Thymus (tissue), 11 donors: ENCODE results near the gene SLC27A6. TPM values are rescaled to one million over a fixed set of nuclear protein-coding genes. Genes with fewer than 3 reads are reported as not detected.
"Not testable (repeated sequence)": the region's sequence is repeated elsewhere in the genome, so short reads cannot be mapped to it uniquely, and the experiment has no call there.

Source experiments
- DNase-seq, 9 donors: peaks; one replicate each; pipeline ENCODE4 v3.0.0-alpha.2; 2013; ENCODE audit warnings: low spot score in 9 of 9, low read depth in 6 of 9, missing footprints in 1 of 9
- H3K27ac ChIP-seq, 2 donors: one replicate each; pipeline ENCODE4 v1.5.1; 2013; ENCODE audit warnings: control low read depth in 1 of 2, low read depth in 1 of 2, low read length in 1 of 2, mild to moderate bottlenecking in 1 of 2, moderate library complexity in 1 of 2
- H3K27me3 ChIP-seq, 2 donors: one replicate each; pipeline ENCODE4 v1.5.1; 2013; ENCODE audit warnings: low read length in 1 of 2; ENCODE audit not compliant: control insufficient read depth in 2 of 2, insufficient read depth in 1 of 2
- H3K36me3 ChIP-seq, 2 donors: one replicate each; pipeline ENCODE4 v1.5.1; 2013; ENCODE audit warnings: low read length in 1 of 2, mild to moderate bottlenecking in 1 of 2, moderate library complexity in 1 of 2; ENCODE audit not compliant: control insufficient read depth in 2 of 2, insufficient read depth in 2 of 2
- H3K4me1 ChIP-seq, 2 donors: one replicate each; pipeline ENCODE4 v1.5.1; 2013; ENCODE audit warnings: low read length in 2 of 2; ENCODE audit not compliant: control insufficient read depth in 2 of 2, insufficient read depth in 2 of 2
- H3K4me3 ChIP-seq, 2 donors: one replicate each; pipeline ENCODE4 v1.5.1; 2013; ENCODE audit warnings: low read length in 2 of 2, control low read depth in 1 of 2, mild to moderate bottlenecking in 1 of 2
- H3K9me3 ChIP-seq, 2 donors: one replicate each; pipeline ENCODE4 v1.5.1; 2013; ENCODE audit warnings: low read length in 1 of 2, mild to moderate bottlenecking in 1 of 2; ENCODE audit not compliant: control insufficient read depth in 2 of 2, insufficient read depth in 1 of 2
- WGBS: extraction: QIAGEN DNeasy Blood & Tissue Kit; methylation state at CpG from one replicate; pipeline ENCODE4 v1.1.7; 2013; 5-methylcytosine and 5-hydroxymethylcytosine counted together
- polyA plus RNA-seq: library from polyadenylated mRNA; stranded (reverse); fragments of 200-250 nt; gene quantifications from one replicate; pipeline ENCODE4 v1.2.3, GENCODE V29; 2013
- total RNA-seq: library from RNA; stranded (reverse); fragments of 120-200 nt; gene quantifications from one replicate; pipeline ENCODE4 v1.2.4, GENCODE V29; 2013
- donor health status: healthy.

The SLC27A6 gene
- total and polyA plus RNA-seq, 2 donors = 4.7 to 16.3 TPM

GRCh38 chr5:129019401-129019908 lies 54.2 kb downstream of the SLC27A6 start:
- WGBS = 63% methylated on average over 4 of the region's 4 CpGs
- no peaks in the 10 kb centered on the region for H3K36me3 ChIP-seq
- DNase-seq = no peak
- no peaks in the 10 kb centered on the region for H3K27me3 ChIP-seq
- H3K9me3 ChIP-seq = no peaks in the 10 kb centered on the region
- H3K4me3 ChIP-seq = no peak overlapping the region
- H3K4me1 ChIP-seq = no peaks in the 10 kb centered on the region
- H3K27ac ChIP-seq = no peak overlapping the region

GRCh38 chr5:129020683-129021082 lies 55.4 kb downstream of the SLC27A6 start:
- Histone ChIP-seq H3K9me3 (no peaks in the 10 kb centered on the region), H3K4me1 (no peaks in the 10 kb centered on the region), H3K27me3 (no peaks in the 10 kb centered on the region), H3K27ac (no peak overlapping the region), H3K36me3 (no peaks in the 10 kb centered on the region), H3K4me3 (no peak overlapping the region)
- WGBS = 98% methylated on average over 4 of the region's 4 CpGs
- DNase-seq = no peak

GRCh38 chr5:129021744-129022143 lies 56.5 kb downstream of the SLC27A6 start:
- H3K27me3 ChIP-seq = no peaks in the 10 kb centered on the region
- no peak overlapping the region for H3K4me3 ChIP-seq
- no peaks in the 10 kb centered on the region for H3K36me3 ChIP-seq
- no peak for DNase-seq
- H3K9me3 ChIP-seq = no peaks in the 10 kb centered on the region
- H3K4me1 ChIP-seq = no peaks in the 10 kb centered on the region
- no peak overlapping the region for H3K27ac ChIP-seq
- 90% methylated on average over 2 of the region's 2 CpGs for WGBS

- Histone ChIP-seq H3K36me3 (no peaks in the 10 kb centered on the region), H3K4me3 (no peak overlapping the region), H3K27me3 (no peaks in the 10 kb centered on the region), H3K9me3 (no peaks in the 10 kb centered on the region), H3K4me1 (no peaks in the 10 kb centered on the region), H3K27ac (no peak overlapping the region)
- WGBS = 92% methylated on average over 2 of the region's 2 CpGs
- DNase-seq = no peak
Measured at GRCh38 chr5:129022599-129022998, 57.3 kb downstream of the SLC27A6 start.

- Histone ChIP-seq H3K27me3 (no peaks in the 10 kb centered on the region), H3K4me3 (no peak overlapping the region), H3K36me3 (no peaks in the 10 kb centered on the region), H3K4me1 (no peaks in the 10 kb centered on the region), H3K9me3 (no peaks in the 10 kb centered on the region), H3K27ac (no peak overlapping the region)
- DNase-seq = no peak
- WGBS = 84% methylated on average over 1 of the region's 1 CpG
Measured at GRCh38 chr5:129027260-129027659, 62.0 kb downstream of the SLC27A6 start.

- no peak for DNase-seq
- no peaks in the 10 kb centered on the region for H3K4me1 ChIP-seq
- no peaks in the 10 kb centered on the region for H3K36me3 ChIP-seq
- H3K9me3 ChIP-seq = no peaks in the 10 kb centered on the region
- H3K4me3 ChIP-seq = no peak overlapping the region
- no peak overlapping the region for H3K27ac ChIP-seq
- no peaks in the 10 kb centered on the region for H3K27me3 ChIP-seq
Measured at GRCh38 chr5:129031886-129032683, 66.8 kb downstream of the SLC27A6 start.

GRCh38 chr5:129036257-129036656 lies 71.0 kb downstream of the SLC27A6 start:
- H3K4me3 ChIP-seq, DNase-seq, H3K4me1 ChIP-seq, H3K9me3 ChIP-seq, H3K36me3 ChIP-seq, H3K27ac ChIP-seq, H3K27me3 ChIP-seq: not testable (repeated sequence)
- 97% methylated on average over 3 of the region's 3 CpGs for WGBS

GRCh38 chr5:129041196-129041881 lies 76.1 kb downstream of the SLC27A6 start:
- Histone ChIP-seq H3K36me3 (no peaks in the 10 kb centered on the region), H3K27me3 (no peaks in the 10 kb centered on the region), H3K4me1 (no peaks in the 10 kb centered on the region), H3K4me3 (no peak overlapping the region), H3K9me3 (peaks cover 0 to 2% of the 10 kb centered on the region in 2 donors), H3K27ac (no peak overlapping the region)
- DNase-seq = no peak
- 73% methylated on average over 4 of the region's 4 CpGs for whole genome bisulfite sequencing

- Histone ChIP-seq H3K36me3 (no peaks in the 10 kb centered on the region), H3K4me1 (no peaks in the 10 kb centered on the region), H3K9me3 (peaks cover 0 to 2% of the 10 kb centered on the region in 2 donors), H3K27ac (no peak overlapping the region), H3K4me3 (no peak overlapping the region), H3K27me3 (no peaks in the 10 kb centered on the region)
- no peak for DNase-seq
- 97% methylated on average over 4 of the region's 4 CpGs for WGBS
Measured at GRCh38 chr5:129042306-129042705, 77.0 kb downstream of the SLC27A6 start.
